Skeletal muscle satellite cell (primary cell): ENCODE data around the gene PPP1R12B.

ENCODE experiments used
- H3K27me3 ChIP-seq: 2 replicates; pipeline ENCODE4 v1.7.0; 2013; ENCODE audit warnings: low read length; ENCODE audit not compliant: control insufficient read depth, insufficient read depth
- H3K36me3 ChIP-seq: 2 replicates; pipeline ENCODE4 v1.7.0; 2013; ENCODE audit warnings: mild to moderate bottlenecking, control low read depth, low read length; ENCODE audit not compliant: insufficient read depth
- H3K4me1 ChIP-seq: 2 replicates; pipeline ENCODE4 v1.7.0; 2013; ENCODE audit warnings: low read length; ENCODE audit not compliant: control insufficient read depth, insufficient read depth
- H3K4me2 ChIP-seq: 2 replicates; pipeline ENCODE4 v1.7.0; 2013; ENCODE audit warnings: mild to moderate bottlenecking, low read length
- H3K4me3 ChIP-seq: 2 replicates; pipeline ENCODE4 v1.7.0; 2013; ENCODE audit warnings: low read length
- H3K9ac ChIP-seq: 2 replicates; pipeline ENCODE4 v1.7.0; 2013; ENCODE audit warnings: mild to moderate bottlenecking, low read depth, low read length, moderate library complexity
- H3K9me3 ChIP-seq: replicated peaks from 2 replicates; pipeline ENCODE4 v1.7.0; 2013; ENCODE audit warnings: mild to moderate bottlenecking, control low read depth, low read length

The PPP1R12B gene

GRCh38 chr1:202316186-202316585 lies 32.3 kb upstream of the PPP1R12B start:
- no peak overlapping the region for H3K9ac ChIP-seq
- no peak overlapping the region for H3K4me2 ChIP-seq
- no peak overlapping the region for H3K4me3 ChIP-seq
- H3K27me3 ChIP-seq: peaks cover 48% of the 10 kb centered on the region
- no peaks in the 10 kb centered on the region for H3K36me3 ChIP-seq
- no peaks in the 10 kb centered on the region for H3K4me1 ChIP-seq
- no peaks in the 10 kb centered on the region for H3K9me3 ChIP-seq

- Histone ChIP-seq H3K4me3 (no peak overlapping the region), H3K4me1 (no peaks in the 10 kb centered on the region), H3K9me3 (no peaks in the 10 kb centered on the region), H3K27me3 (peaks cover 49% of the 10 kb centered on the region), H3K36me3 (no peaks in the 10 kb centered on the region), H3K4me2 (no peak overlapping the region), H3K9ac (no peak overlapping the region)
These were observed 30.3 kb upstream of the PPP1R12B start for GRCh38 chr1:202317941-202318925.

DNA sequence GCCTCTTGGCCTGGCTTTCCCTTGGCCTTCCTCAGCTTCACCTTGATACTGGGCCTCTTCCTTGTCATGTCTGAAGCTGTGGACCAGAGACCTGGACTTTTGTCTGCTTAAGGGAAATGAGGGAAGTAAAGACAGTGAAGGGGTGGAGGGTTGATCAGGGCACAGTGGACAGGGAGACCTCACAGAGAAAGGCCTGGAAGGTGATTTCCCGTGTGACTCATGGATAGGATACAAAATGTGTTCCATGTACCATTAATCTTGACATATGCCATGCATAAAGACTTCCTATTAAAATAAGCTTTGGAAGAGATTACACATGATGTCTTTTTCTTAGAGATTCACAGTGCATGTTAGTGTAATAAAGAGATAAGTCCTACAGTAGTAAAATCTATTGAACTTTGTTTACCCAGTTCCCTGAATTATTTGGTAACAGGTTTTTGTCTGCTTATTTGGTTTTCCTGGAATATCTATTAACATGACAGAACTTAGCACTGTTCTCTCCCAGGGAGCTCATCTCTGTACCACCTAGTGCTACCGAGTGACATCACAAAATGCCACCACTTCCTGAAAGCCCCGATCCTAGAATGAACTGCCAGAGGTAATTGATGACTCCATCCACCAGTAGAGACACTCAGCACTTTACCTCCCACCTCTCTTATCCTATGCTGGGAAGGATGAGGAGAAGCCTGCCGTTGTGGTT lies 29.0 kb upstream of the PPP1R12B start:
- Histone ChIP-seq H3K9me3 (no peaks in the 10 kb centered on the region), H3K4me2 (no peak overlapping the region), H3K4me1 (no peaks in the 10 kb centered on the region), H3K4me3 (no peak overlapping the region), H3K9ac (no peak overlapping the region), H3K27me3 (peaks cover 37% of the 10 kb centered on the region), H3K36me3 (no peaks in the 10 kb centered on the region)

- H3K27me3 ChIP-seq: peaks cover 33% of the 10 kb centered on the region
- no peaks in the 10 kb centered on the region for H3K9me3 ChIP-seq
- no peak overlapping the region for H3K4me2 ChIP-seq
- H3K4me3 ChIP-seq: no peak overlapping the region
- H3K36me3 ChIP-seq: no peaks in the 10 kb centered on the region
- H3K9ac ChIP-seq: no peak overlapping the region
- H3K4me1 ChIP-seq: no peaks in the 10 kb centered on the region
These were observed 28.5 kb upstream of the PPP1R12B start for GRCh38 chr1:202320081-202320405.

DNA sequence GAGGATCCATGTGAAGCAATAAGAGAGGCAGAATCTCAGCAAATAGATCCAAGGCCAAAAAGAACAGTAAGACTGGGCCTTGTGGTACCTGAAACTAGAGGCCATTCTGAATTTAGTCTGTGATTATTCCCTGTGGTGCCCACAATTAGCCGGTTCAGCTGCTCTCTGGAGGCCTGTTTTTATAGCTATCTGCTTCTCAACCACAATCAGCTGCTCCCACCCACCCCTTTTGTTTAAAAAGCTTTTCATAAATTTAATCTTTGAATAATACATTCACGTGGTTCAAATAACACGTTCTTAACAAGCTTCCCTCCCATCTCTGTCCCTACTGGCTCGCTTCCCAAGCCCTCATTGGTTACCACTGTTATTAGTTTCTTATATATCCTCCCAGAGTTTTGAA lies 24.8 kb upstream of the PPP1R12B start:
- H3K4me2 ChIP-seq: no peak overlapping the region
- no peaks in the 10 kb centered on the region for H3K36me3 ChIP-seq
- H3K27me3 ChIP-seq: peaks cover 24% of the 10 kb centered on the region
- H3K9me3 ChIP-seq: no peaks in the 10 kb centered on the region
- H3K4me3 ChIP-seq: no peak overlapping the region
- H3K9ac ChIP-seq: no peak overlapping the region
- no peaks in the 10 kb centered on the region for H3K4me1 ChIP-seq

DNA sequence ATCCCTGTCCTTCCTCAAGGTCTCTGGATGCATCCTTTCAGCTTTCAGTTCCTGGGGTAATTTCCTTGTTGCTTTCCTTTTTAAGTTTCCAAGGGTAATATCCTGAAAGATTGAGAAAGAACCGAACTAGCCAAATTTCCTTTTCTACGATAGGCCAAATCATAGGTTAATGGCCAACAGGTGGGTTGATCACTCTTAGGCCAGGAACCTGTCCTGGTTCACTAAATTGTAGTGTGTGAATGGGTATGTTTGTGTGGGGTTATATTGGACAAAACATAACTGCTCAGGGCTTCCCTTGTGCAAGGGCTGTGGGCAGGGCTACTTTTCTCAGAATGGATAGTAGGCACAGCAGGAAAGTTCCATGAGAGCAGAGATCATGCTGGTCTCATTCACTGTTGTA lies 23.9 kb upstream of the PPP1R12B start:
- peaks cover 2% of the 10 kb centered on the region for H3K36me3 ChIP-seq
- H3K9ac ChIP-seq: no peak overlapping the region
- no peaks in the 10 kb centered on the region for H3K9me3 ChIP-seq
- no peaks in the 10 kb centered on the region for H3K4me1 ChIP-seq
- peaks cover 24% of the 10 kb centered on the region for H3K27me3 ChIP-seq
- H3K4me3 ChIP-seq: no peak overlapping the region
- H3K4me2 ChIP-seq: no peak overlapping the region

- Histone ChIP-seq H3K9ac (no peak overlapping the region), H3K27me3 (no peaks in the 10 kb centered on the region), H3K9me3 (no peaks in the 10 kb centered on the region), H3K4me2 (no peak overlapping the region), H3K36me3 (peaks cover 38% of the 10 kb centered on the region), H3K4me3 (no peak overlapping the region), H3K4me1 (no peaks in the 10 kb centered on the region)
These were observed 18.6 kb upstream of the PPP1R12B start for GRCh38 chr1:202329891-202330290.

DNA sequence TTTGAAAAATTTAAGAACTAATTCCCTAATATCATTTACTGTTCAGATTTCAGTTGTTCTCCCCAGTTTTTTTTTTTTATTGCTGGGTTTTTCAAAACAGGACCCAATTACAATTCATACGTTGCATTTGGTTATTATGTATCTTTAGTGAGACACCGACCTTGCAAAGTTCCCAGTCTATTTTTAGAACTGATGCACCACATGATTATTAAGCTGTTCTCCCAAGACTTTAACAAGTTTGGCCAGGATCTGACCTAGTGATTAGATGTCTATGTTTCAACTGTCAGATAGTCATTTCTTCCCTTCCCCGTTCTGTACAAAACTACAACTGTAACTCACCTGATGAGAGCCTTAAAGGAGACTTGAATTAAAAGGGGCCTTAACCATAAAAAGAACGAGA lies 14.6 kb upstream of the PPP1R12B start:
- Histone ChIP-seq H3K9me3 (no peaks in the 10 kb centered on the region), H3K9ac (no peak overlapping the region), H3K36me3 (peaks cover 41% of the 10 kb centered on the region), H3K27me3 (no peaks in the 10 kb centered on the region), H3K4me1 (no peaks in the 10 kb centered on the region), H3K4me3 (no peak overlapping the region), H3K4me2 (no peak overlapping the region)

GRCh38 chr1:202343652-202344349 lies 4.7 kb upstream of the PPP1R12B start:
- no peak overlapping the region for H3K4me3 ChIP-seq
- H3K36me3 ChIP-seq: no peaks in the 10 kb centered on the region
- peak overlapping the region; percentile 13 for H3K9ac ChIP-seq
- H3K9me3 ChIP-seq: no peaks in the 10 kb centered on the region
- no peak overlapping the region for H3K4me2 ChIP-seq
- peaks cover 4% of the 10 kb centered on the region for H3K4me1 ChIP-seq
- H3K27me3 ChIP-seq: no peaks in the 10 kb centered on the region

DNA sequence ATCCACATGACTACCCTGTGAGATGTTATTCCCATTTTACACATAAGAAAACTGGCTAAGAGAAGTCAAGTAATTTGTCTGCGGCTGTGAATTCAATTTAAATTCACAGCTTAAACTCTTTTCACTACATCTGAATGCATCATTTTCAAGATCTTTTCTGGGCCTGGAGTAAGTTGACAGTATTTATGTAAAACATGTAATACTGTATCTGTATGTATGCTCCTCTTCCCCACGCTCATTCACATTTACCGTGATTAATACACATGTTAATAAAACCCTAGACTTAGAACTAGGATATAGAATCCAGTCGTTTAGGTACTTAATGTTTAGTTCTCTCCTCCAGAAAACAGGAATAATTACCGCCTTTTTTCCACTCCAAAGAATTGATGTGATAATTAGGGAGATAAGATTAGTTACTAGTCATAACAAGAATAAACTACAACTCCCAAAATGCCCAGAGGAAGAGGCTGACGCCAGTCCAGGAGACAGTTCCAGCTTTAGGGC lies 442 bp upstream of the PPP1R12B start:
- no peak overlapping the region for H3K4me3 ChIP-seq
- no peaks in the 10 kb centered on the region for H3K9me3 ChIP-seq
- no peaks in the 10 kb centered on the region for H3K27me3 ChIP-seq
- no peaks in the 10 kb centered on the region for H3K36me3 ChIP-seq
- no peak overlapping the region for H3K9ac ChIP-seq
- H3K4me1 ChIP-seq: peaks cover 9% of the 10 kb centered on the region
- H3K4me2 ChIP-seq: no peak overlapping the region

- Histone ChIP-seq H3K4me1 (peaks cover 9% of the 10 kb centered on the region), H3K4me2 (peak overlapping the region; percentile 89), H3K9ac (peak overlapping the region; percentile 94), H3K4me3 (peak overlapping the region; percentile 95), H3K27me3 (no peaks in the 10 kb centered on the region), H3K9me3 (no peaks in the 10 kb centered on the region), H3K36me3 (no peaks in the 10 kb centered on the region)
These were observed 868 bp downstream of the PPP1R12B start for GRCh38 chr1:202349206-202349928.
